MM.1S (cell line): ENCODE results near the gene VLDLR.

Experiments
- DNase-seq: peaks from one replicate; pipeline ENCODE4 v3.0.0-alpha.2; 2015
- H2AFZ ChIP-seq: fragments of 300-600 bp; sonication (generic); 2 replicates; pipeline ENCODE4 v1.6.0; 2016; ENCODE audit warnings: antibody characterized with exemption, low read length
- H3F3A ChIP-seq: fragments of 300-600 bp; sonication (generic); 2 replicates; pipeline ENCODE4 v1.6.1; 2016; ENCODE audit warnings: mild to moderate bottlenecking, antibody characterized with exemption, low read length, moderate library complexity, mixed read lengths; ENCODE audit not compliant: insufficient read depth
- H3K27ac ChIP-seq: fragments of 300-600 bp; sonication (generic); 2 replicates; pipeline ENCODE4 v1.5.1; 2016; ENCODE audit warnings: mild to moderate bottlenecking, low read length
- H3K27me3 ChIP-seq: fragments of 300-600 bp; sonication (generic); replicated peaks from 2 replicates; pipeline ENCODE4 v1.6.0; 2016; ENCODE audit warnings: low read length; ENCODE audit not compliant: insufficient read depth
- H3K36me3 ChIP-seq: fragments of 300-600 bp; sonication (generic); replicated peaks from 2 replicates; pipeline ENCODE4 v1.6.1; 2016; ENCODE audit warnings: mild to moderate bottlenecking, low read length, mixed read lengths; ENCODE audit not compliant: insufficient read depth
- H3K4me1 ChIP-seq: fragments of 300-600 bp; sonication (generic); 2 replicates; pipeline ENCODE4 v1.6.1; 2016; ENCODE audit warnings: low read length, mixed read lengths
- H3K4me2 ChIP-seq: fragments of 300-600 bp; sonication (generic); 2 replicates; pipeline ENCODE4 v1.6.0; 2016; ENCODE audit warnings: low read depth, low read length
- H3K4me3 ChIP-seq: fragments of 300-600 bp; sonication (generic); 2 replicates; pipeline ENCODE4 v1.5.1; 2016; ENCODE audit warnings: low read length, mixed read lengths
- H3K79me2 ChIP-seq: fragments of 300-600 bp; sonication (generic); 2 replicates; pipeline ENCODE4 v1.6.1; 2016; ENCODE audit warnings: mixed run types, low read length, mixed read lengths
- H3K9ac ChIP-seq: fragments of 300-600 bp; sonication (generic); 2 replicates; pipeline ENCODE4 v1.6.1; 2016; ENCODE audit warnings: low read length, mixed read lengths
- H3K9me2 ChIP-seq: fragments of 300-600 bp; sonication (generic); replicated peaks from 2 replicates; pipeline ENCODE4 v1.6.1; 2016; ENCODE audit warnings: mild to moderate bottlenecking, low read length, mixed read lengths; ENCODE audit not compliant: insufficient read depth
- H3K9me3 ChIP-seq: fragments of 300-600 bp; sonication (generic); replicated peaks from 2 replicates; pipeline ENCODE4 v1.6.1; 2016; ENCODE audit warnings: mild to moderate bottlenecking, low read length, mixed read lengths; ENCODE audit not compliant: insufficient read depth
- H4K20me1 ChIP-seq: fragments of 300-600 bp; sonication (generic); 2 replicates; pipeline ENCODE4 v1.6.1; 2016; ENCODE audit warnings: mild to moderate bottlenecking, low read length, moderate library complexity, mixed read lengths; ENCODE audit not compliant: insufficient read depth
- EZH2 ChIP-seq: fragments of 300-600 bp; sonication (generic); optimal IDR thresholded peaks from 2 replicates; pipeline ENCODE3; 2017; ENCODE audit warnings: low read depth, mild to moderate bottlenecking, antibody characterized with exemption, low read length, mixed read lengths
- EZH2phosphoT487 ChIP-seq: fragments of 300-600 bp; sonication (generic); IDR thresholded peaks from 2 replicates; pipeline ENCODE4 v1.6.1; 2018; ENCODE audit warnings: antibody characterized with exemption, low read length
- TF ChIP-seq, protein P1 (sequence below): fragments of 300-600 bp; sonication (generic); IDR thresholded peaks from 2 replicates; pipeline ENCODE4 v1.5.1; 2016; ENCODE audit warnings: antibody characterized with exemption, low read length, mixed read lengths

VLDLR gene

DNA sequence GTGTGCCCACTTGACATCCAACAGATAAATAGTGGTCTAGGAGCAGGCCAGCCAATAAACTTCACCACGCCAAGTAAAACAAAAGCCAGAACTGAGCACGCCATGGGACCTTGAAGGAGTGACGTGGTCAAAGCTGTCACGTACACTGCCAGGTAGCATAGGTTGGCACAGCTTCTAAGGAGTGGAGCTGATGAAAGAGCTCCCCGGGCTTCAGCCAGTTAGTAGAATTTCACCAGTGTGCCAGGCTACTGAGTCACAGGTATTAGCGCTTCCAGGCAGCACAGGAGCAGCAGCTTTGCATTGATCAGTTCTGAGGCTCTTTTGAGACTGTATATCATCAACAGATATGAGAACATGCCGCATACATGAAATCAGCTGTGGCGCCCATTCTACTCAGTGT is 19.4 kb downstream of the VLDLR start:
- no peak overlapping the region for H2AFZ ChIP-seq
- peaks cover 10% of the 10 kb centered on the region for H3F3A ChIP-seq
- TF ChIP-seq EZH2phosphoT487 (no peak), EZH2 (no peak)
- TF ChIP-seq, protein P1, sequence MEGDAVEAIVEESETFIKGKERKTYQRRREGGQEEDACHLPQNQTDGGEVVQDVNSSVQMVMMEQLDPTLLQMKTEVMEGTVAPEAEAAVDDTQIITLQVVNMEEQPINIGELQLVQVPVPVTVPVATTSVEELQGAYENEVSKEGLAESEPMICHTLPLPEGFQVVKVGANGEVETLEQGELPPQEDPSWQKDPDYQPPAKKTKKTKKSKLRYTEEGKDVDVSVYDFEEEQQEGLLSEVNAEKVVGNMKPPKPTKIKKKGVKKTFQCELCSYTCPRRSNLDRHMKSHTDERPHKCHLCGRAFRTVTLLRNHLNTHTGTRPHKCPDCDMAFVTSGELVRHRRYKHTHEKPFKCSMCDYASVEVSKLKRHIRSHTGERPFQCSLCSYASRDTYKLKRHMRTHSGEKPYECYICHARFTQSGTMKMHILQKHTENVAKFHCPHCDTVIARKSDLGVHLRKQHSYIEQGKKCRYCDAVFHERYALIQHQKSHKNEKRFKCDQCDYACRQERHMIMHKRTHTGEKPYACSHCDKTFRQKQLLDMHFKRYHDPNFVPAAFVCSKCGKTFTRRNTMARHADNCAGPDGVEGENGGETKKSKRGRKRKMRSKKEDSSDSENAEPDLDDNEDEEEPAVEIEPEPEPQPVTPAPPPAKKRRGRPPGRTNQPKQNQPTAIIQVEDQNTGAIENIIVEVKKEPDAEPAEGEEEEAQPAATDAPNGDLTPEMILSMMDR = no peak
- H3K4me2 ChIP-seq = no peak overlapping the region
- DNase-seq = no peak
- no peak overlapping the region for H3K9ac ChIP-seq
- H4K20me1 ChIP-seq = no peaks in the 10 kb centered on the region
- no peak overlapping the region for H3K4me3 ChIP-seq
- no peaks in the 10 kb centered on the region for H3K9me2 ChIP-seq
- peaks cover 14% of the 10 kb centered on the region for H3K4me1 ChIP-seq
- no peak overlapping the region for H3K27ac ChIP-seq
- H3K27me3 ChIP-seq = no peaks in the 10 kb centered on the region
- no peaks in the 10 kb centered on the region for H3K9me3 ChIP-seq
- H3K79me2 ChIP-seq = no peaks in the 10 kb centered on the region
- H3K36me3 ChIP-seq = no peaks in the 10 kb centered on the region

DNA sequence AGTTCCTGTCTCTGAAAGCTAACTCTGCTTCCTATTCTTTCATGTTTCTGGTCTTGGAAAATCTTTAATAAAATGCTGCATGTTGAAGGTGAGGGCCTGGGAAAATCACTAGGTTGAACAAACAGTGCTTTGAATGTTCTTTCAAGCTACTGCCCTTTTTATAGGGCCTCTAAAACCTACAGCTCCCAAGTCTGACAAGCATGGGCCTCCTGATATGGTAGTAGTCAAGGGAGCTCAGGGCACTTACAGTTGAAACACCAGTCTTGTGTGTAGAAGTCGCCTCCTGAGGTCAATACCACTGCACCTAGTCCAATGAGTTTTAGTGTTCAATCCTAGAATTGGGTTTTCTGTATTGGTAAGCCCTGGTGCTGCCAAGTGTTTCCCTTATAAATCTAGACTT is 20.5 kb downstream of the VLDLR start:
- Histone ChIP-seq H3K79me2 (no peaks in the 10 kb centered on the region), H2AFZ (no peak overlapping the region), H3K4me2 (no peak overlapping the region), H4K20me1 (no peaks in the 10 kb centered on the region), H3F3A (peaks cover 14% of the 10 kb centered on the region), H3K9me3 (no peaks in the 10 kb centered on the region), H3K27me3 (no peaks in the 10 kb centered on the region), H3K4me3 (no peak overlapping the region), H3K9ac (no peak overlapping the region), H3K36me3 (no peaks in the 10 kb centered on the region), H3K4me1 (peaks cover 23% of the 10 kb centered on the region), H3K27ac (no peak overlapping the region), H3K9me2 (no peaks in the 10 kb centered on the region)
- TF ChIP-seq, protein P1 = no peak
- TF ChIP-seq EZH2phosphoT487 = no peak
- no peak for TF ChIP-seq EZH2
- no peak for DNase-seq

DNA sequence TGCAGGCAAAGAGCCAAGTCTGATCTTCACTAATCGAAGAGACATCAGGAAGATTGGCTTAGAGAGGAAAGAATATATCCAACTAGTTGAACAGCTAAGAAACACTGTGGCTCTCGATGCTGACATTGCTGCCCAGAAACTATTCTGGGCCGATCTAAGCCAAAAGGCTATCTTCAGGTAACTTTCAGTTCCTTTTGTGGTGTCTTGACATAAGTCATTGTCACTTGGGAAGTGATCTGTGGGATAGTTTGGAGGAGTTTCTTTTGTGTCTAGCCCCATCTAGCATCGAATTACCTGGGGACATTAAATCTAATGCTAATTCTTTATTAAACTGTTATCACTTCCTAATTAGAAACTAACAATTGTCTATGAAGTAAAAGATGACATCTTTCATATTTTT is 24.0 kb downstream of the VLDLR start:
- Histone ChIP-seq H3K9me2 (no peaks in the 10 kb centered on the region), H3K9ac (peak overlapping the region; percentile 21; the same call in 1 of the 2 replicates), H3K27ac (peak overlapping the region; percentile 65), H3F3A (peaks cover 14% of the 10 kb centered on the region), H3K4me2 (peak overlapping the region; percentile 62), H3K4me3 (peak overlapping the region; percentile 24; the same call in 1 of the 2 replicates), H2AFZ (peak overlapping the region; percentile 18), H3K36me3 (no peaks in the 10 kb centered on the region), H3K79me2 (no peaks in the 10 kb centered on the region), H3K9me3 (no peaks in the 10 kb centered on the region), H3K27me3 (no peaks in the 10 kb centered on the region), H4K20me1 (no peaks in the 10 kb centered on the region), H3K4me1 (peaks cover 23% of the 10 kb centered on the region)
- TF ChIP-seq EZH2 = no peak
- TF ChIP-seq, protein P1 = peak; percentile 37
- no peak for TF ChIP-seq EZH2phosphoT487
- DNase-seq = peak; percentile 78
